SIG-M5 treated with dmso at 0.1 percent for 504 hours (cell line): ENCODE results near the gene AGAP6.
"Not testable (repeated sequence)": the region's sequence is repeated elsewhere in the genome, so short reads cannot be mapped to it uniquely, and the experiment has no call there.

Experiments
- DNase-seq: peaks from one replicate; lab custom pipeline; 2025; ENCODE audit not compliant: unreplicated experiment; lab: John Stamatoyannopoulos, UW

AGAP6 gene

DNA sequence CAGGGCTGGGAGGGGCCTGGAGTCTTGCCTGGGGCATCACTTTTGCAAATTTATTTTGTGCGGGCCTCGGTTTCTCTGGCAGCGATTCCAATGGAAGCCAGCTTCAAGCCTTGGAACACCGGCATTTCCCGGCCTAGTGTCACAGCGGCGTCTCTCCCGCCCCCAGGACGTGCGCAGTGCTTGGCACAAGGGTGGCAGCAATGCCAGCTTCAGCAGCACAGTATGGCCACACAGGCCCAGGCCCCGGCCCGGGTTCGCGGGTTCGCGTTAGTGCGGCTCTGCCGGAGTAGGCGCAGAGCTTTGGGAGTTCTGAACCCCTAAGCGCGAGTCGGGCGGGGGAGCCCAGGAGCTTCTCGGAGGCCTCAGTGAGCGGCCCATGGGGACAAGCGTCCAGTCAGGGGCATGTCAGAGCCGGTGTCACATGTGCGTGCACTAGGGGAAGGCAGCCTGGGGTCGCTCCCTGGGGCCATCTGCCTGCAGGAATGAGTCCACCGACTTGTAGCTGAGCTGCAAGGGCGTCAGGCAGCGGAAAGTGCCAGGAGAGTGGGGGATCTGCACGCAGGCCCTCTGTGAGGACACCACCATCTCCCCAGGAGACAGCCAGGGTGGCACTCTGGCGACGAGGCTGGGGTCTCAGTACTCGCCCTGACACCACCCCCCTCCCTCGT, 36.6 kb downstream of the AGAP6 start:
- DNase-seq, result not testable (repeated sequence)

- no peak for DNase-seq
These were observed 37.4 kb downstream of the AGAP6 start for GRCh38 chr10:50025627-50026026.

DNA sequence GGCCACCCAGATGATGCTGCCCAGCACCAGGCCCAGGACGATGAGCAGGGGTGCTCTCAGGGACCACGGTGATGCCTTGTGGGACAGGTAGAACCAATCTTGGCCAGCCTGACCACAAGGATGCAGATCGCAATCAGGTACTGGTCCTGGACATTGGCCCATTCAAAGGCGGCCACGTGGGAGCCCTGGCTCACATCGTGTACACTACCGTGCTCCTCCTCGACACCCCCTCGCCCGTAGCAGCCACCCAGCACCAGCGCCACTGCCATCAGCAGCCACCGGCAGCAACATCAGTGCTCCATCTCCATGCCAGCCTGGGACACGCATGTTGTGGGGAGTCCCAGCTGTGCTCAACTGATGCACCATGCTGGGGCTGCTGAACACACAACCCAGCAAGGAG, 39.0 kb downstream of the AGAP6 start:
- DNase-seq, result no peak

DNA sequence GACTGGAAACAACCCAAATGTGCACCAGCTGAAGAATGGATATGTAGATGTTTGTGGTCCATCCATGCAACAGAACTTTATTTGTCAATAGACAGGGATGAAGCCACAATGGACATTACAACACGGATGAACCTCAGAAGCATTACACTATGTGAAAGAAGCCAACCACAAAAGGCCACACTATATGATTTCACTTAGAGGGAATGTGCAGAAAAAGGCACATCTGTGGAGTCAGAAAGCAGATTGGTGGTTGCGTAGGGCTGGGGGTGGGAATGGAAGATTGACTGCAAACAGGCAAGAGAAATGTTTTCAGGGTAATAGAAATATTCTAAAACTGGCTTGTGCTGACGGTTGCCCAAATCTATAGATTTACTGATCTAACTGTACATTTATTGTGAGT, 45.3 kb downstream of the AGAP6 start:
- no peak for DNase-seq

DNA sequence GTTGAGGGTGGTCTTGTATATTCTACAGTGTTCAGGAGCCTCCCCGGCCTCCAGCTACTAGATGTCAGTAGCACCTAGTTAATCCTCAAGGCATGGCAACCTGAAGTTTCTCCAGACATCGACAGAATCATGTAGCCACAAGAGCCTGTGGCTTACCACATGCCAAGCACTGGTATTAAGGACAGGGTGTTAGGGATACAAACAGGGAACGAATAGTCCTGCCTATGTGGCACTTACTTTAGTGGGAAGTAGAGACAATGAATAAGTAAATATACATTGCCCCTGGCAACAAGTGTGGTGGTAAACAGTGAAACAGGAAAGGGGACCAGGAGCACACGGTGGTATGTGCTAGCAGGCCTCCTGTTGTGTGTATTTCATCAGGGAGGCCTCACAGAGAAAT, 47.1 kb downstream of the AGAP6 start:
- DNase-seq, result not testable (repeated sequence)

- DNase-seq, result no peak
These were observed 56.9 kb downstream of the AGAP6 start for GRCh38 chr10:50044941-50045664.

DNA sequence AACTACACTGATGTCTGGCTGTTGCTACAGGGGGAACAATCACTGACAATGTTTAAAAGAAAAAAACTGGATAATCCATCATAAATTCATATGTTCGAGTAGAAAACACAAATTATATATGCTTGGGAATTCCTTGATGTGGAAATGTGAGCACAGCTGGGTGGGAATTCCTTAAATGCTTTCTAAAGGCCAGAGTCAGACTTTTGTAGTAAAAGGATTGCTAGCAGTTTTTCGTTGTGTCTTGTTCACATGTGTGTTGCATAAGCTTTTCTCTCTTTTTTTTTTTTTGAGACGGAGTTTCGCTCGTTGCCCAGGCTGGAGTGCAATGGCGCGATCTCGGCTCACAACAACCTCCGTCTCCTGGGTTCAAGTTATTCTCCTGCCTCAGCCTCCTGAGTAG, 58.3 kb downstream of the AGAP6 start:
- DNase-seq, result not testable (repeated sequence)

- not testable (repeated sequence) for DNase-seq
These were observed 59.4 kb downstream of the AGAP6 start for GRCh38 chr10:50047594-50047993.

- not testable (repeated sequence) for DNase-seq
These were observed 63.9 kb downstream of the AGAP6 start for GRCh38 chr10:50051995-50052660.

DNA sequence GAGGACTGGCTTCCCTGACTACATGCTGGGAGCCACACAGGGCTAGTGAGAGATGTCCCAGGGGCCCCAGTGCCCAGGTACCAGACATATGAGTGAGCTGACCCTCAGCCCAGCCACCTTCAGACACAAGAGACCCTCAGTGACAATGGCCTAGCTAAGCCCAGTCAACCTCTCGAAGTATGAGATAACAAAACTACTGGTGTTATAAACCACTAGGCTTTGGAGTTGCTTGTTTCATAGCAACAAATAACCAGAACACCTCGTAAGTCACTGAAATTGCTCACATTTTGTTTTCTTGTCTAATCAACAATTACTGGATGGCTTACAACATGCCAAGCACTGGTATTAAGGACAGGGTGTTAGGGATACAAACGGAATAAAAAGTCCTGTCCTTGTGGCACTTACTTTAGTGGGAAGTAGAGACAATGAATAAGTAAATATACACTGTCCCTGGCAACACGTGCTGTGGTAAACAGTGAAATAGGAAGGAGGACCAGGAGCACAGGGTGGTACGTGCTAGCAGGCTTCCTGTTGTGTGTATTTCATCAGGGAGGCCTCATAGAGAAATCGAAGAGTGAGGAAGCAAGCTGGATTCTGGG, 64.7 kb downstream of the AGAP6 start:
- not testable (repeated sequence) for DNase-seq

- DNase-seq, result not testable (repeated sequence)
These were observed 67.5 kb downstream of the AGAP6 start for GRCh38 chr10:50055494-50056292.

- not testable (repeated sequence) for DNase-seq
These were observed 68.4 kb downstream of the AGAP6 start for GRCh38 chr10:50056654-50057053.

GRCh38 chr10:50058727-50059126, 70.5 kb downstream of the AGAP6 start:
- not testable (repeated sequence) for DNase-seq

- DNase-seq, result not testable (repeated sequence)
These were observed 71.7 kb downstream of the AGAP6 start for GRCh38 chr10:50059946-50060345.
